Mesendoderm (in vitro differentiated cells): ENCODE measurements around the gene SH2D1B.

ENCODE experiments used
- DNase-seq: peaks from one replicate; pipeline ENCODE4 v3.0.0; 2013
- H2AK5ac ChIP-seq: 2 replicates; pipeline ENCODE4 v1.6.1; 2013; ENCODE audit warnings: low read length, inconsistent platforms
- H2BK120ac ChIP-seq: 2 replicates; pipeline ENCODE4 v1.6.1; 2013; ENCODE audit warnings: low read depth, mild to moderate bottlenecking, low read length, moderate library complexity, mixed read lengths
- H2BK15ac ChIP-seq: replicated peaks from 2 replicates; pipeline ENCODE4 v1.6.1; 2013; ENCODE audit warnings: low read depth, mild to moderate bottlenecking, moderate library complexity
- H2BK5ac ChIP-seq: 2 replicates; pipeline ENCODE4 v1.6.1; 2013; ENCODE audit warnings: low read length, inconsistent platforms
- H3K18ac ChIP-seq: 2 replicates; pipeline ENCODE4 v1.6.1; 2013; ENCODE audit warnings: mild to moderate bottlenecking, low read length, mixed read lengths
- H3K23ac ChIP-seq: one replicate; pipeline ENCODE4 v1.6.1; 2013; ENCODE audit warnings: low read length
- H3K27ac ChIP-seq: 2 replicates; pipeline ENCODE4 v1.5.1; 2013; ENCODE audit warnings: low read depth, mild to moderate bottlenecking, inconsistent platforms, low read length, moderate library complexity
- H3K27me3 ChIP-seq: 2 replicates; pipeline ENCODE4 v1.6.1; 2013; ENCODE audit warnings: low read length, control low read depth, mild to moderate bottlenecking, inconsistent platforms; ENCODE audit not compliant: insufficient read depth, poor library complexity
- H3K36me3 ChIP-seq: 2 replicates; pipeline ENCODE4 v1.6.1; 2013; ENCODE audit warnings: low read length, inconsistent platforms; ENCODE audit not compliant: control insufficient read depth, insufficient read depth
- H3K4ac ChIP-seq: one replicate; pipeline ENCODE4 v1.6.1; 2013; ENCODE audit warnings: low read depth, mild to moderate bottlenecking, low read length, moderate library complexity
- H3K4me1 ChIP-seq: 2 replicates; pipeline ENCODE4 v1.6.1; 2013; ENCODE audit warnings: low read depth, low read length, inconsistent platforms; ENCODE audit not compliant: control insufficient read depth
- H3K4me2 ChIP-seq: 2 replicates; pipeline ENCODE4 v1.6.1; 2013; ENCODE audit warnings: low read length
- H3K4me3 ChIP-seq: 2 replicates; pipeline ENCODE4 v1.5.1; 2013; ENCODE audit warnings: mild to moderate bottlenecking, low read length
- H3K56ac ChIP-seq: one replicate; pipeline ENCODE4 v1.6.1; 2013; ENCODE audit warnings: low read length
- H3K79me1 ChIP-seq: 2 replicates; pipeline ENCODE4 v1.6.1; 2013; ENCODE audit warnings: low read length, inconsistent platforms
- H3K79me2 ChIP-seq: 2 replicates; pipeline ENCODE4 v1.6.1; 2013; ENCODE audit warnings: mild to moderate bottlenecking, low read length; ENCODE audit not compliant: control insufficient read depth, insufficient read depth
- H3K9ac ChIP-seq: 2 replicates; pipeline ENCODE4 v1.6.1; 2013; ENCODE audit warnings: low read length, inconsistent platforms
- H4K5ac ChIP-seq: one replicate; pipeline ENCODE4 v1.6.1; 2013; ENCODE audit warnings: low read length
- H4K8ac ChIP-seq: one replicate; pipeline ENCODE4 v1.6.1; 2013; ENCODE audit warnings: low read depth, mild to moderate bottlenecking, control low read depth, low read length, moderate library complexity
- WGBS: extraction: QIAGEN DNeasy Blood & Tissue Kit; methylation state at CpG from one replicate; pipeline ENCODE4 v1.1.7; 2013; ENCODE audit warnings: low lambda C conversion rate, missing lambda C conversion rate; ENCODE audit not compliant: insufficient coverage; ENCODE audit errors: extremely low coverage; 5-methylcytosine and 5-hydroxymethylcytosine counted together

The SH2D1B gene

DNA sequence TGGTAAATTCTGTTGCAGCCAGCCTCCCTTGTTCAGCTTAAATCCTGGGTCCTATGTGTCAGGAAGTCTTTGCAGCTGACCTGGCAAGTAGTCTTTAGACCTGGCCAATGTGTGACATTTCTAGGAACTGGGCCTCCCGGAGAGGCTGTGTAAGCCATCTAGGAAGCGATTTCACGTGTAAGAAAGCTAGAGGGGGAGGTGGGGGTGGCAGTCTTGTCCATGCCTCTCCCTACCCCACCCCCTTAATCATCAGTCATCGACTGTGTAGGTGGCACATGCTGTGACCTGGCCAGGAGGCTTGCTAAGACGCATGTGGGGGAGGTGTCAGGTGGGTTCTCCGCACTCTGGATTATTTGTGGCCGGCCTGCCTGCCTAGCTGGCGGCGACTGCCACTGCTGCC is 22.0 kb downstream of the SH2D1B start:
- Histone ChIP-seq H2AK5ac (no peak overlapping the region), H3K4me1 (peaks cover 3% of the 10 kb centered on the region), H3K79me2 (no peaks in the 10 kb centered on the region), H3K56ac (no peak overlapping the region), H3K27ac (no peak overlapping the region), H4K5ac (no peak overlapping the region), H4K8ac (no peak overlapping the region), H3K9ac (no peak overlapping the region), H2BK5ac (no peak overlapping the region), H3K4ac (no peak overlapping the region), H3K27me3 (no peaks in the 10 kb centered on the region), H3K4me2 (no peak overlapping the region), H2BK15ac (no peak overlapping the region), H3K4me3 (no peak overlapping the region), H3K79me1 (no peaks in the 10 kb centered on the region), H3K23ac (no peak overlapping the region), H3K18ac (no peak overlapping the region), H3K36me3 (no peaks in the 10 kb centered on the region), H2BK120ac (no peak overlapping the region)
- no CpG with 5 or more reads among the region's 9 CpGs for WGBS
- peak; percentile 42 for DNase-seq

DNA sequence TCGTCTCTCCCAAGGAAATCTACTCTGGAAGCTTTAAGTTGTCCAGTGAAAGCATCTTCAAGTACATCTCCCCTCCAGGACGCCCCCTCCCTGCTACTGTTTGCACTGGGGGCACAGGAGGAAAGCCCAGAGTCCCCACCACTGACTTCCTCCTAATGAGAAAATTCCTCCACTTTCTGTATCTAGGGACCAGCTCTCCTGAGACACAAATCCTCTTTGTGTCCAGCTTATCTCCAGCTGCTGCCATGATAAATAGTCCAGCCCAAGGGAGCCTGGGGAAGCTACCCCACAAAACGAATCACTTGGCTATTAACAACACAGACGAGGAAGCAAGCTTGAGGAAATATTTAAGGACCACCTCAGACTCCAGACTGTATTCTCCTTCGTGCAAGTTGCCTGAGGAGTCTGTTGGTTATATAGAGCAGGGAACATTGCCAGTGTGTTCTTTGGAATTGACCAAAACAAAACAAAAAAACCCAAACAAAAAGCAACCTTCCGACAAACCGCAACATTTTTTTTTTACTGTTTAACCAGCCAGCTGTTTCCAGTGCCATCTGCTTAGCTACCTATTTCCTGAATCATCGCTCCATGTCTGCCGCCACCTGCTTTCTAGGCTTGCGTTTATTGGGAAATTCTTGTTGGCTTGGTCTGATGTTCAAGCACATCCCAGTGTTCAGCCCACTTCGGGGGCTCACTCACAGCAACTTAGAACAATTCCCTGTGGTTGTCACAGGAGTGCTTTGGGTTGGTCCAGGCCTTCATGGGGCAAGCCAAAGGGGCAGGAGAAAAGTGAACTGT is 22.7 kb downstream of the SH2D1B start:
- Histone ChIP-seq H3K79me1 (no peaks in the 10 kb centered on the region), H3K4me1 (peaks cover 3% of the 10 kb centered on the region), H2BK5ac (no peak overlapping the region), H2BK120ac (no peak overlapping the region), H4K5ac (no peak overlapping the region), H2BK15ac (no peak overlapping the region), H3K4ac (no peak overlapping the region), H3K79me2 (no peaks in the 10 kb centered on the region), H3K56ac (no peak overlapping the region), H3K4me2 (no peak overlapping the region), H3K27me3 (no peaks in the 10 kb centered on the region), H4K8ac (no peak overlapping the region), H3K23ac (no peak overlapping the region), H2AK5ac (no peak overlapping the region), H3K27ac (no peak overlapping the region), H3K9ac (no peak overlapping the region), H3K4me3 (no peak overlapping the region), H3K18ac (no peak overlapping the region), H3K36me3 (no peaks in the 10 kb centered on the region)
- no CpG with 5 or more reads among the region's 11 CpGs for WGBS
- no peak for DNase-seq

DNA sequence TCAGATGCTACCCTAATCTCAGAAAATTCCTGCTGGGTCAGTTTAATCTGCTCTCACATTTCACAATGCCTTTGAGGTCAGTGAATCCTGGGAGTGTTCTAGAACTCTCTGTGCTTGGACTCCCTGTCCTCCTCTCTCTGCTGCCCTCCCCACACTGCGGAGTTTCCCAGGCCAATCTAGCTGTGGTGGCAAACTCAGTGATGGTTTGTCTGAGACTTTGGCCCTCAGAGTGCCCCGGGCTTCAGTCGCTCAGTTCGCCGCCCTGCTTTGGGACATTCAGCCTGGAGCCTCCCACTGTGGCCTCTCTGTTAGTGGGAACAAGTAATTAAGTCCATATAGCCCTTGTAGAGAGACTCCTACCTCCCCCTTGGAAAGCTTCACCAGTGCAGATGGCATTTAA is 23.3 kb downstream of the SH2D1B start:
- Histone ChIP-seq H3K36me3 (no peaks in the 10 kb centered on the region), H3K27me3 (no peaks in the 10 kb centered on the region), H2BK15ac (no peak overlapping the region), H2AK5ac (no peak overlapping the region), H3K23ac (no peak overlapping the region), H3K4me3 (no peak overlapping the region), H4K5ac (no peak overlapping the region), H3K27ac (no peak overlapping the region), H3K9ac (no peak overlapping the region), H3K4ac (no peak overlapping the region), H3K4me1 (peaks cover 3% of the 10 kb centered on the region), H3K56ac (no peak overlapping the region), H2BK5ac (no peak overlapping the region), H3K18ac (no peak overlapping the region), H3K79me2 (no peaks in the 10 kb centered on the region), H2BK120ac (no peak overlapping the region), H4K8ac (no peak overlapping the region), H3K4me2 (no peak overlapping the region), H3K79me1 (no peaks in the 10 kb centered on the region)
- DNase-seq, result no peak
- no CpG with 5 or more reads among the region's 5 CpGs for WGBS

DNA sequence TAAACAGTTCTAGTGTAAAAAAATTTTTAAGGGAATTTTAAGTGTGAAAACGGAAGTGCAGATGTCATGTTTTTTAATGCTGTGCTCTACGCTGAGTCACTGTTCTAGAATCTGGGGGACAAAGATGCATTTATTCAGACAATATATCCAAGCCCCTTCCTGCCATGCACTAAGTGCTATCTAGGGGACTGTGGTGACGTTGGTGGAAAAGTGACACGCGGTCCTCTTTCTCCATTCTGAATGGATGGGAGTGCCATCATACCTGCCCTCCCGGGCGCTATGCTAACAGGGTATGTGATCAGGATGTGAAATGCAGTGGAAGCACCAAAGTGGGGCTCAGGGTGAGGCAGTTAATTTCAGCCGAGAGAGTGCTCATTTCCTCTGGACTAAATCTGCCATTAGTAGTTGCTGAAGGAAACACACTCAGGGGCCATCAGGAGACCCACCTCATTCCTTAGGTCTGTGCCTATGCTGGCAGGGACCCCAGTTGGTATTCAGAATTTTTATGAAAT is 23.8 kb downstream of the SH2D1B start:
- Histone ChIP-seq H3K27me3 (no peaks in the 10 kb centered on the region), H3K79me1 (no peaks in the 10 kb centered on the region)

DNA sequence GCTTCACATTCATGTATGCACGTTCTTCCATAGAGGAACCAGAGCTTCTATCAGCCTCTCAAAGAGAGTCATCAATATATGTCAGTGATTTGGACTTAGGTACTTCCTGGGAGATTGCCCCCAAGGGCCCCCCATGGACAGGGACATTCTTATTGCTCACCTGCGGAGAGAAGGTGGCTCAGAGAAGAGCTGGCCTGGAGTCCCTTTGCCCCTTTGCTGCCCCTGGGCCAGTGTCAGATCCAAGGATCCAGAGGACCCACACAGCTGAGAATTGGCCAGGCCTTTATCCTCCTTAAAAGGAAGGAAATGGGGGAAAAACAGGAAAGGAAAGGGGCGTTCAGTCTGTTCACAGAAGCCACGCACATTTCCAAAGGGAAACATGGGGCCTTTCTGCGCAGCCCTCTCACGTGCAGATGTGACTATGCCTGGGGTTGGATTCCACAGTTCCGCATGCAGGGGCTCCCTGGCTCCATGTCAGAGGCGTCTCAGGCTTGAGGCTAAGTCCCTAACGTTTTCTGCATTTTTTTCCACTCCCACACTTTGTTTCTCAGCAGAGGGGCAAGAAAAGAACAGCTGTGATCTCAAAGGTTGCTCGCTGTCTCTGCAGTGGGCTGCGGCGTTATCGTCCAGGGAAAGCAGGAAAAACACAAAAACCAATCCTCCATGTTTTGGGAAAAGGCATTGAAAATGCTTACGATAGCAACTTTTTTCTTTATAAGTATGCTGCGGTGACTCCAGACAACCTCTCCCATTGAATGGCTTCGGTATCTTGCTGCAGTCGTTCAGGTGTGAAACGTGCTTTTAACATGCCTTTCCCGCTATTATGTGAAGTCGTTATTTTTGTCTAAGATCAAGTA is 24.5 kb downstream of the SH2D1B start:
- no CpG with 5 or more reads among the region's 20 CpGs for WGBS
- no peak overlapping the region for H3K27ac ChIP-seq
- no peak for DNase-seq

More for the DNA sequence above, 23.8 kb downstream of the SH2D1B start:
- H3K9ac ChIP-seq, result no peak overlapping the region
- H2BK5ac ChIP-seq, result no peak overlapping the region
- no peak overlapping the region for H4K5ac ChIP-seq
- no peak overlapping the region for H3K23ac ChIP-seq
- H3K4me1 ChIP-seq, result peaks cover 3% of the 10 kb centered on the region
- H3K18ac ChIP-seq, result no peak overlapping the region
- H3K4me3 ChIP-seq, result no peak overlapping the region
- H3K56ac ChIP-seq, result no peak overlapping the region
- H4K8ac ChIP-seq, result no peak overlapping the region
- no peaks in the 10 kb centered on the region for H3K79me2 ChIP-seq
- no peak overlapping the region for H3K27ac ChIP-seq
- no peak overlapping the region for H3K4me2 ChIP-seq
- H2AK5ac ChIP-seq, result no peak overlapping the region
- WGBS, result 100% methylated on average over 1 of the region's 8 CpGs
- no peak for DNase-seq
- H2BK120ac ChIP-seq, result no peak overlapping the region
- no peak overlapping the region for H2BK15ac ChIP-seq
- H3K4ac ChIP-seq, result no peak overlapping the region
- H3K36me3 ChIP-seq, result no peaks in the 10 kb centered on the region

More for the DNA sequence above, 24.5 kb downstream of the SH2D1B start:
- Histone ChIP-seq H3K9ac (no peak overlapping the region), H3K79me2 (no peaks in the 10 kb centered on the region), H3K4me1 (peaks cover 3% of the 10 kb centered on the region), H3K79me1 (no peaks in the 10 kb centered on the region), H4K5ac (no peak overlapping the region), H2BK15ac (no peak overlapping the region), H2BK120ac (no peak overlapping the region), H2BK5ac (no peak overlapping the region), H4K8ac (no peak overlapping the region), H3K56ac (no peak overlapping the region), H3K18ac (no peak overlapping the region), H3K4me2 (no peak overlapping the region), H3K36me3 (no peaks in the 10 kb centered on the region), H3K23ac (no peak overlapping the region), H2AK5ac (no peak overlapping the region), H3K4me3 (no peak overlapping the region), H3K27me3 (no peaks in the 10 kb centered on the region), H3K4ac (no peak overlapping the region)
